T follicular helper cell (primary cell): Measurements from ENCODE around the gene C12orf60.

Experiments
- DNase-seq: peaks from one replicate; pipeline ENCODE4 v3.0.0-alpha.2; 2020; ENCODE audit warnings: low read depth

Gene C12orf60

DNA sequence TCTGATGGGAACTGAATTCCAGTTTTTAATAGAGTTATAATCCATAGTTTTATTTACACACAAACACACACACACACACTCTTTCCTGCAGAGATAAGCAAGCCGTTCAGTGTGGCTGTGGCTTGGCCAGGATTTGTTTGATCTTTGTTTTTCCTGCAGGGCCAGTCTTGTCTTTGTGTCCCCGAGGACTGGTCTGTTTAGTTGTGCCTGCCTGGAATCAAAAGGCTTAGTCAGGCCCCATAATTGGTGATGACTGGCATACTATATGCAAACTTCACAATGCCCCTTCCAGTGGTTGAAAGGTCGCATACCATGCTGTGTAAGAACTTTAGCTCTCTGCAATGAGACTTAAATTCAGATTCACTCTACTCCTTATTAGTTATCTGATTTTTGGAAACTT is 26.2 kb upstream of the C12orf60 start:
- no peak for DNase-seq

DNA sequence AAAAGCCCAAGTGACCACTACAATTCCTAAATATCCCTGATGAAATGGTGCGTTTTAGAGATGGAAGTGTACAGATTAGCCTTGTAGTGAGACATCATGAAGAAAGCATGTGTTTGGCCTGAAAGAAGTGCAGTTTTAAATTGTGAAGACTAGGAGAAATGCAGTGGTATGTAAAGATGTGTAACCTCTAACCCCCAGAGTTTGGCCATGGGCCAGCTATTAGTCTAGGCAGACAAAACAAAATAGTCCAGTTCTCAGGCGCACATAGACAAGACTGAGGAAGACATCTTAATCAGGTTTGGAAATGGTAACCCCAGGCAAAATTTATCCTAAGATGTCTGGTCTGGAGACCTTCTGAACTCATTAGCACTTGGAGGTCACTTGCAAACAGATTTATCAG is 23.6 kb upstream of the C12orf60 start:
- DNase-seq, result no peak

DNA sequence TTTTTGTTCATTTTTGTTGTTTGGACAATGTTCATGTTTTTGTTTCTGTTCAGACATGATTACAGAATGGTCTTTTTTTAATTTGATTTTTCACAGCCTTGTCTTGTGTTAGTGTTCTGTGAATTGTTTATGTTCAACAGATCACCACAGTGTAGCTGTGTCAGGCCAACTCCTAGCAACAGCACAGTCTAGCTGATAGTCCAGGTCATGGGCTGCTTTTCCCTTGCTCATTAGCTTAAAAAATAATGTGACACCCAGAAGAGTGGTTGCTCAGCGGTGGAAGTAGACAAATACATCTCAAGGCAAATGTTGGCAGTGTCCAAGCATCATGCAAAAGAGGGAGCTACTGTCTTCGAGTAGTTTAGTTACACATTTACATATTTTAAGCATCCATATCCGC is 22.6 kb upstream of the C12orf60 start:
- DNase-seq, result no peak

DNA sequence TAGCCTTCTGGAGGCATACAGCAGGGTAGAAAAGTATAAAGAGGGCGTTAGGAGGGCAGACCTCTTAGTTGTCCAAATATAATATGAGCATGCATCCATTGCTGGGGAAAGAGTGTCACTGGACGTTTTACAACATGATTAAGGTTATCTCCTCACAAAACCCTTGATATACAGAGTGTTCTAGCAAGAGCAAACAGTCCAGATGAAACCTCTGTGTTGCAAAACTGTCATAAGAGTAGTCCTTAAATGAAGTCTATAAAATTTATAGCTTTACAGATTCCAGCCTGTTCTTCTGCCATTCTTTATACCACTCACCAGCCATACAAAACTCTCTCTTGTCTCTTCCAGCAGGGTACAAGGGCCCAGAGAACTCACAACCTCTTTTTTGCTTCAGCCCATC is 21.9 kb upstream of the C12orf60 start:
- no peak for DNase-seq

DNA sequence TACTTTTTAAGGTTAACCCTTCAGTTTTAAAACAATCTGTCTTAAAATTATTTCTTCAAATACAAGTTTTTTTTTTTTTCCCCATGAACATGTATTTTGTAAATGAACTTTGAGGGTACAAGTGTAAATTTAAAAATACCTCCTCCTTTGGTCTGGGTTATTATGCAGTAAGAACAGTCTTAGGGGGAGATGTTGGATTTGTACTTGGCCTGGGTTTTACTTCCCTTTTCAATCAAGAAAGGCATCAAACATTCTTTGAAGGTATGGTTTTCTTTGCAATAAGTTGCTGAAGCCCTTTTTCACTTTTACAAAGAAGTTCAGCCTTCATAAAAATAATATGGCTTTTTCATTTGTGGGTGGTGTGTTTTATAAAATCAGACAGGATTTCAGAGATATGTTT is 20.7 kb upstream of the C12orf60 start:
- DNase-seq, result no peak

DNA sequence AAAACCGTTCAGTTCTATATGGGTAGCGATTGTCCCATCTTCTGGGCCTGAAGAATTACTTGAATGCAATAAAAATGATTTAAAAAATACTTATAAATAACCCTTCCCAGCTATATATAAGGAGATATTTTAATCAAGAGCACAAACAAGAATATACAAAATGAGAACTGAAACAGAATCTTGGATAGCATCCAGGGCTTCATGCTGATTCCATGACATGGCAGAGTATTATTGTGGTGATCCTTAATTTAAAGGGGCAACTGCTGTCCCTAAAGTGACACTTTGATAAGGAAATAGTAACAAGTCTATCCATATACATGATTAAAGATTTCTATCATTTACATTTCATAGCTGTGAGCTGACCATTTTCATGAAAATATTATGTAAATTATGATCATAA is 19.0 kb upstream of the C12orf60 start:
- no peak for DNase-seq

DNA sequence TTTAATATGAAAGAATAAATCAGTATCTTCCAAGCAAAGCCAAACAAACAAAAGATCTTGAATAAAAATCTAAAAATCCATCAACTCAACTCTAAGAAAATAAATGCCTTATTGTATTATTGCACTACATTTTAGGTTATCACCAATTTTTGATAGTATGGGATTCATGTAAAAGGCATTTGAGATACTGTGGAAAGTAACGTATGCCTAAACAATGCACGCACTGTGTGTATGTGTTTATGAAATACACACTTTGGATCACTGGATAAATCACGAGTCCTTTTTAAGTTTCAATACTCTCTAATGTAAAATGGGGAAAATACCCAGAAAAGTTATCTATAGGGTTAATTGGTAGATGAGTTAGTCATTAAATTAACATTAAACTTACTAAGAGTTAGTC is 17.9 kb upstream of the C12orf60 start:
- no peak for DNase-seq

DNA sequence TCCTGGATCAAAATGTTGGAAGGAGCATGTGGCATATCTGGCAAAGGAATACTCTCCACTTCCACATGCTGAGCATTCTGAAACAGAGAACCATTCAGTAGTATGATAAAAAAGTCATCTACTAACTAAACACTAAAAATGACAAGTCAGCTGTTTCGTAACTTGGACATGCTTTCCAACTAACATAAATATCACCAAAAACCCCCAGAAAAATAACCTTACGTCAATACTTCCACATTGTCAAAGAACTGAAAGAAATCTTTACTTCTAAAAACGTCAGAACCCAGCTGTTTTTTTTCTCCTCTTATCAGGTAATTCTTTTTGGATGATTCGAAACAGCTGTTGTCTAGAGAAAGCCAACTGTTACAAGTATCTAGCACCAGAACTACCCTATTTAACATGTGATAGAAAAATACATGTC is 8.4 kb upstream of the C12orf60 start:
- DNase-seq, result no peak

DNA sequence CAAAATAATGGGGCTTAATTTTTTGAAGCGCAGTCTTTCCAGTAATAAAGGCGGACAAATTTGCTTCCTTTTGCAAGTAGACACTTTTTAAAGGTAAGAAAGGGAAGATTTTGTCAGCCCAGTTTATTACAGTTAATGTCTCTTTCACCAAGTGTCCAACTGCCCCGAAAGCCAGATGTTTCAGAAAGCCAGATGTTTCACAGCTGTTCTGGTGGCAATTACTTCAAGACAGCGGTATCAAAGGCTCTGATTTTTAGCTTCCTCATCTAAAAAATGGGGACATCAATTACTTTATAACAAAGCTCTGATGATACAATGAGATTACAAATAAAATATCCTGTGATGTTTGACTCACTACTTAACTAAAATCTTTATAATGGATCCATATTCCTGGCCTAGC is 1.2 kb upstream of the C12orf60 start:
- DNase-seq, result no peak

DNA sequence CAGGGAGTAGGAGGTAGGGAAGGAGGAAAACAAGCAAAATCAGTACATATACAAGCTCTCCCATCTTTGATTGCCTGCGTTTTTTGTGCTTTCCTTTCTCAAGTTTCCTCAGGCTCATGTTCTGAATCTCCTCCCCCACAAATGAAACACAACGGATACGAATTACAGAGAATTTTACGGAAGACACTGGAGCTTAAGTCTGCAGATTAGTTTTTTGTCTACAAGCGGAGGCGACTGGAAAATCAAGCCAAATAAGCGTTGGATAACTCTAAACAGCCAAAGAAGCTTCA is 804 bp upstream of the C12orf60 start:
- DNase-seq, result no peak

DNA sequence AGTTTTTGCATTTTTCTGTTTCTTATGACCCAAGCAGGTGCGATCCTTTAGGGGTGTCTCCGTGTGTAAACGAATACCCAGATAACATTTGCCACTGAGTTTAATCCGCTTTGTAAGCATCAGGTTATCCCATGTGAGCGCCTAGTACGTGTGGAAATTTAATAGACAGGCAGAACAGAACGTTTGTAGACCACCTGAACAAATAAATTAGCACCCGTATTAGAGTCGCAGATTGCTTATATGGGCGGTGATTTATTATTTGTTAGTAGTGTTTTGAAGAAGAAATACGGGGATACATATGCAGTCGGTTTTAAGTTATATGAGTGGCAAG is 325 bp downstream of the C12orf60 start:
- DNase-seq, result no peak

DNA sequence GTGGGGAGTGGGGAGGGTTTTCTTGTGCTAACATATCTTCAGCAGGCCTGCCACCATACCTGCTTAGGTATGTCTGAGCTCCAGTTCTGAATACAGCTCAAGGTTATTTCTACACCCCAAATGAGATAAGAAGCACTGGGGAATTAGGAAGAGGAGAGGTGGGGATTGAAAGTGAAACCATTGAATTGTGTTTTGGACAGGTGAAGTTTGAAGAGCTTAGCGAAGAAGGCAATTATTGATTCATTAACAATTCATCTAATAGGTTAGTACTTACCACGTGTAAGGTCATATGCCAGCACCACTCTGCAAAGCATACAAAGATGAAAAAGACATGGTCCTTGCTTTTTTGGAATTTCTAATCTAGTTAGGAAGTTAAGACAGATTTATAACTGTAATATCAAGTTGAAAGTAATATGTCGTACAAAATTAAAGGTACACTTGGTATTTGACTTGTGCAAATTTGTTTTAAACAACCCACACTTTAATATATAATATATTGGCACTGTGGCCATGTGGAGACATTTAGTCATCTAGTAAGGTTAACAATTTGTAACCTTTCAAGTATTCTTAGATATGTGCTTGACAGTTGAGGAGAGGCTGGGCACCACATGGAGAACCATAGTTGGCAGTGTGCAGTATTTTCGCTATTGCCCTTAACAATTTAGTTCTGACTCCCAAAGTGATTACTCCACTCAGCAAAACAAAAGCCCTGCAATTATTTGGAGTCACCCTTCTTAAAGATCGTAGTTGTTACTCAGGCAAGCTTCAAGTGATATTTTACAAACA is 6.9 kb downstream of the C12orf60 start:
- no peak for DNase-seq

DNA sequence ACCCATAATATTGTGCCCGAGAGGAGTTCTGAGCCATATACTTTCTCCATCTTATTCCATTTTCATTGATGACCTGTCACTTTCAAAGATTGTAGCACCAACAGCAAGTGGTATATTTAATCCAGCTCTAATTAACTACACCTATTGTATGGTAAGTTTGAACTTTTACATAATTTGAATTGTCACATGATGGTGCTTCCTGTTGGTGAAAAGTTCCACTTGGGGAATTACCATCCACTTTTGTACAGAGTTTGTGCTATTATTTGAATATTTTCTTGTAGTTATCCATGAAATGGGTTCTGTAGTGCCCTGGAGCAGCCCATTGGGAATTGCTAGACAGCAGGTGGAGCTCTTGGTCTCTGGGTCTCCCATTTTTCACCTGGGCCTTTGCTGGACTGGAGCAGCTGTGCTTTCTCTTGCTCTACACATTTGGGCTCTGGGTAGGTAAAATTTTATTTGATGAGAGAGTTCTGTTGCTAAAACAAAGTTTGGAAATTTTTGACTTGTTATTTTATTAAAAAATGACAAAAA is 7.5 kb downstream of the C12orf60 start:
- DNase-seq, result no peak

DNA sequence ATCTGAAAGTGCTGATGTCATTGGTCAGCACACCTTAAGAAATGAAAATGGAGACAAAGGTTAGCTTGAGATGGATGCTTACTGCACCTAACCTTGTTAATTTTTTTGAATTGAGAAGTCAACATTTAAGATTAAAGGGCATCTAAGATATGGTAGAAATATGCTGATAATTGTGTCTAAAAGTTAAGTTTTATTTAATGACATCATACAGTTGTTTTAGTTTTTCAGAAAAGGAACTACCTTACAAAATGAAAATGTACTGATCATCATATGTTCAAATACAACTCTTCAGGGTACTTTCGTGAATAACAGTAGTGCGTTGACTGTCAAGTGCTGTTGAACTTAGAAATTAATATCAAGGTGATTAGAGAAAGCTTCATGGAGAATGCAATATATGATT is 8.0 kb downstream of the C12orf60 start:
- no peak for DNase-seq

DNA sequence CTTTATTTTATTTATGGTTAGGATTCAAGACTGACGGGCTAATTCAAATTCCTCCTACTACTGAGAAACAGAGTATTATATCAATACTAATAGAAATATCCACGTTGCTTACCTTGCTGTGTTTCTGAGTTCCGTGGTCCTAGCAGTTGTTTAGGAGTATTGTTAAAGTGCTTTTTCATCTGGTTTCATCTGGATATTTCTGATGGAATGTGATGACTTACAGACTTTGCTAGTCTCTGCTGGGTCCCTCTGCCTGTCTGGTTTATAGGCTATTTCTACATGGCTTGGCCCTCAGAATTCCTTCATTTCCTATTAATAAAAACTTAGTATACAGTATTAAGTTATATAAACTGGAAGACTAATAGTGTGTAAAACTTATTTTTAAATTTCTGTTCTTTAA is 10.5 kb downstream of the C12orf60 start, which contains the start of gene SMCO3:
Gene SMCO3, minus strand, starts transcription at position 169 of the 400 bp plus-strand sequence. CDS start 7,502 bp downstream, outside the sequence.
- no peak for DNase-seq

DNA sequence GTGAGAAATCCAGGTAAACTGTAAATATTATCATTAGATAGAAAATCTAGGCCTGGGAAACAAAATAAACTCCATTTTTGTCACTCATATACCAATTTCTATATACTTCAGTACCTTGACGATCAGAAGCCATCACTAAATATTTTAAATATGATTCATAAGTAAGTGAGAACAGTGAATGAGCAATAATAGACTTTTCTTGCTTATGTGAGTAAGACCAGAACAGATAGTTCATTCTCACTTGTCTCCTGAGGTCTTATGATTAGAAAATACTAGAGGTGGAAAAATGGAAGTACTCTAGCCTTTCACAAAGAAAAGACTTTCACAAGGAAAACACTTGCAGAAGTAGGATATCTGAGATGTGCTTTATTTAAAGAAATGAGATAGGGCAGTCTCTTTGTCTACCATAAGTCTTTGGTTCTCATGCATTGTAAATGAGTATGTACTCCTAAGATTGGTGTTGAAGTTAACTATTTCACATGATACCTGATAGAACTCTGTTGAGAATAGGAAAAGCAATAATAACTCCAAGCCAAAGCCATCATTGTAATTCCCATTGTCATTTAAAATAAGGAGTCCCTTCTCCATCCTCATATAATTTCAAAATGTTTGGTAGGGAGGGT is 20.7 kb downstream of the C12orf60 start:
- no peak for DNase-seq

DNA sequence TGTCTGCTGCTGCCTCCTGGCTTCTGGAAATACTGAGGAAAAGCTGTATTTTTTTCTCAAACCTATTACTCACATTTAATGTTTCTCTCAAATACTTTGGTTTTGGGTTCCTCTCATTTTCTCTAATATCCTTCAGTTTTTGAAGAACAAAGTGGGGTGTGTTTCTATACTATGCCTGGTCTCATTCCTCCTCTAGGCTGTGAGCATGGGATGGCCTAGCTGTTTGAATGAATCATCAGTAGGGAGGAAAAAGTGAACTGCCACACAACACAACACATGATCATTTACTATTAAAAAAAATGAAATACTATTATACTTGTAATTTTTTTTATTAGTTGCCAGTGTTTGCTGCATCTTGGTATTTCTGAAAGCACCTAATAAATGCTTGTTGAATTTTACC is 21.8 kb downstream of the C12orf60 start:
- DNase-seq, result no peak

DNA sequence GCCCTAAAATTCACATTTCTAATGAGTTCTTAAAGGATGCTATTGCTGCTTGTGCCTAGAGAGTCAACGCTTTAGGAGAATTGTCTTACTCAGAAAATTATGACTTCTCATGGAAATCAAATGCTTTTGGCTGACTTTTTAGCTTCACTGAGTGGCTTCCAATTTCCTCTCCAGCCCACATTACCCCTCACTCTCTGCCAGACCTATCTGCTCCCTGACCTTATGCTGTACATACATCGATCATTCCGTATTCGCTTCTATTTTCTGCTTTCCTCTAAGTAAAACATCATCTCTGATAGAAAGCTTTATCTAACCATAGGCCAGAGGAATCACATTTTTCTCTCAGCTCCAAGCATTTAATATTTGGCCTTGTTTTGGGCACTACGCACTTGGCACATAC is 23.0 kb downstream of the C12orf60 start:
- no peak for DNase-seq

DNA sequence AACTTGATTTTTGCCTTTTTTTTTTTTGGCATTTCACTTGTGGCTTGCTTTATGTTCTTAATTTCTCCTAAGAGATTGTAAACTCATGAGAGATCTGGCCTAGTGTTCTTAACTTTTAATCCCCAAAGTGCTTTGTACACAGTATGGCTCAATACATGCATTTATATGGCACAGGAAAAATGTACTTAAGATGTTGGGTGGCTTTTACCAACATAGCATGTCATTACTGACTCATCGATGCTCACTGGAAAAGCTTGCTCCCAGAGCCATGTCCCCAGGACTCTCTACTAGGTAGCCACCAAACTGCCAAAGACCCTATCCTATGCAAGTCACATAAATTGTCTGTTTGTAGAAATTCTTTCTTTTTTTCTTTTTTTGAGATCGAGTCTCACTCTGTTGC is 23.6 kb downstream of the C12orf60 start:
- DNase-seq, result no peak

DNA sequence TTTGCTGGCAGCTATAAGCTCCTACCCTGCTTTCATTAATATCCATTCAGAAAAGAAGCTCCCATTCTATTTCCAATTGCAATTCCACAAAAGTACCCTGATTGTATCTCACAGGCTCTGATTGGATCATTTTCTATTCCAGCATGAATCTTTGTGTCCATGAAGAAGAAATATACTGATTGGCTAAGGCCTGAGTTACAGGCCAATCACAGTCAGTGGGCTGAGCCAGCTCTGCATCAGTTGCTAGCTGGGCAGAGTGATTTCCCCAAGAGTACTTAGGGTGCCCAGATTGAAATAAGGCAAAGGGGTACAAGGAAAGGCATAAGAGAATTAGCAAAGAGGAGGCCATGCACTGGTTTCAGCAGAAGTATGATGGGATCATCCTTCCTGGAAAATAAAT is 25.4 kb downstream of the C12orf60 start:
- no peak for DNase-seq

DNA sequence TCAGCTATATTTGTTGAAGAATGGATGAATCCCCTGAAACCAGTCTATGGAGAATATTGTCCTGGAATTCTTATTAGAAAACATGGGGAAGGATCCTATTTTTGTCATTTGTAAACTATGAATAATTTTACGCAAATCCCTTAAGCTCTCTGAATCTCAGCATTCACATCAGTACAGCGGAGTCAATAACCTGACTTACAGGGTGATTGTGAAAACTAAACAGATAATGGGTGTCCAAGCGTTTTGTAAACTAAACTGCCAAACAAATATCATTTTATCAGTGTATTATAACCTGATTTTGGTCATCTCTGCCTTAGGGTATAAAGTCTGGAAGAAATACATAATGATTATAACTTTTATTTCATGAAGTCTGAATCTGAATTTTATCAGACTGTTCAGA is 29.9 kb downstream of the C12orf60 start:
- no peak for DNase-seq

DNA sequence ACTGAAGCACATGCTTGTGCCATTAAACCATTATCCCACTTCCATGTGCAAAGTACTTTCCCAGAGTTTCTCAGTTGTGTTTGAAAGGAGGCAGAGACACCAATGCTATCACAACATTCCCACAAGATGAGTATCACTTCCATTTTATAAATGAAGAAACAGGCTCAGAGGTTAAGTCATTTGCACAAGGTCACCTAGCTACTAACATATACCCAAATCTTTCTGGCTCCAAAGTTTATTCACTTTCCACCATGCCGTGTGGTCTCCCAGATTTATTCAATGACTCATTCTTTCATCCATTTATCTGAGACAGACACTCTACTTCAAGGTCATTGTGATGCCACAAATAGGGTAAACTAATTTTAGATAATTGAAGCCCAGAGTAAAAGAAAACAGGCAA is 30.5 kb downstream of the C12orf60 start:
- no peak for DNase-seq

DNA sequence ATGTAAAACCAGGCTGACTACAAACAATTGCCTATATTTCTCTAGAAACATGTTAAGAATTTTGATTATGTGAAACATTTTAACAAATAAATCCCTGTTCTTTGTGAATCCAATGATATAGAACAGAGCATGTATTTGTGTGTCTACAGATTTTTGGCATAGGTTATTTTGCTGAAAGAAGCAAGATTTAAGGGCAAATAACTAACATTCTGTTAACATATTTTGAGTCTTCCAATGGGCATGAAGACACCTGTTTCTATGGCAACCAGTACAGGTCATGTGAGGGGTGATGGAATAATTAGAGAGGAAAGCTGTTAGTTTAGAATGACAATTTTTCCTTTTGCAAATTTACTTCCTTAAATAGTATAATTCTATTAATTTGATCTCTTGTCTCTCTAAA is 31.0 kb downstream of the C12orf60 start:
- DNase-seq, result no peak
